HG02981 (cell line): ENCODE measurements around the gene CEBPB.

ENCODE experiments used
- ATAC-seq: cut with Tn5 transposase; IDR thresholded peaks from one replicate; pipeline ENCODE4 v1.9.1; 2021; ENCODE audit warnings: mild to moderate bottlenecking, moderate library complexity; ENCODE audit not compliant: unreplicated experiment

The CEBPB gene

DNA sequence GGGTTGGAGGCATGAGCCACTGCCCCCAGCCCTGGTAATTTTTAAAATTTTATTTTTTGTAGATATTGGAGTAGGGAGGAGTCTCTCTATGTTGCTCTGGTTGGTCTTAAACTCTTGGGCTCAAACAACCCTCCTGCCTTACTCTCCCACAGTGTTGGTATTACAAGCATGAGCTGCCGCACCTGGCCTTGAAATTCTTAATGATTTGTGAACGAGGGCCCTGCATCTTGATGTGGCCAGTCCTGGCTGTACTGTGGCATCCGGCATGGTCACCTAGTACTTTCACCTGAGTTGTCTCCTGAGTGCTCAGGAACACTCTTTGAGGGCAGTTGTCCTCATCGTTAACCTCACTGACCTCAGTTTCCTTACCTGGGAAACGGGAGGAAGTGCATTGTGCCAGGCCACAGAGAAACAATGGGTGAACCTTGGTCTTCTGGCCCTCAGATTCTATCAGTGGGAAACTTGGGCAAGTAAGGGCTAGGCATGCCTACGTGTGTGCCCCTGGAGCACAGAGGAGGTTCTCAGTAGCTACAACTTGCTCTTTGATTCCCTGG lies 19.5 kb downstream of the CEBPB start:
- no peak for ATAC-seq

DNA sequence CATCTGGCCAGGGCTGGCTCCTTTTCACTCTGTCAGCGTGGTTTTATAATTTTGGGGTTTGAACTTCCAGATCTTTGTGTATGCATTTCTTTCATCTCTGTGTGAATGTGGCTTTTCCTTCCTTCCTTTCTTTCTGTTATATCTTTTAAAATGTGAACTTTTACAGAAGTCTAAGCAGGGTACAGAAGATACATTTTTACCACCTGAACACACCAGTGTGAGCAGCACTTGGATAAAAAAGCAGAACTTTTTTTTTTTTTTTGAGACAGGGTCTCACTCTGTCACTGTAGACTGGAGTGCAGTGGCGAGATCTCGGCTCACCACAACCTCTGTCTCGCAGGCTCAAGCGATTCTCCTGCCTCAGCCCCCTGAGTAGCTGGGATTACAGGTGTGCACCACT lies 20.5 kb downstream of the CEBPB start:
- no peak for ATAC-seq

DNA sequence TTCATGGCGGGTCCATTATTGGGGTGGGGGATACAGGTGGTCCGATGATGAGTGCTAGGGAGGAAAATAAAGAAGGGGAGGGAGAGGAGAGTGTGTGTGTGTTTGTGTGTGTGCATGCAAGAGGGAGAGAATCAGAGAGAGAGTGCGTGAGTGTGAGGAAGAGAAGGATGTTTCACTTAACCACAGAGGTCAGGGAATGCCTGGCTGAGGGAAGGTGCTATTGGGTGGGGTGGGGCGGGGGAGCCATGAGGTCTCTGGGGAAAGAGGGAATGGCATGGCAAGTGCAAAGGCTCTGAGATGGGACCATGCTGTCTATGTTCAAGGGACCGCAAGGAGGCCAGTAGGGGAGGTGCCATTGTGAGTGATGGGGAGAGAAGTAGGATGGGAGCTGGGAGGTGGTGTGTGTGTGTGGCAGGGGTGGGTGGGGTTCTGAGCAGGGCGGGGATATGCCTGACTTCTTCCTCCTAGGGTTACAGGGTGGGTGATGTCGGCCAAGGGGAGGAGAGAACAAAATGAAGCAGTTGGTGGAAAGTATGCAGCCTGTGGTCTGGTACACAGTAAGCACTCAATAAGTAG lies 23.0 kb downstream of the CEBPB start:
- no peak for ATAC-seq

DNA sequence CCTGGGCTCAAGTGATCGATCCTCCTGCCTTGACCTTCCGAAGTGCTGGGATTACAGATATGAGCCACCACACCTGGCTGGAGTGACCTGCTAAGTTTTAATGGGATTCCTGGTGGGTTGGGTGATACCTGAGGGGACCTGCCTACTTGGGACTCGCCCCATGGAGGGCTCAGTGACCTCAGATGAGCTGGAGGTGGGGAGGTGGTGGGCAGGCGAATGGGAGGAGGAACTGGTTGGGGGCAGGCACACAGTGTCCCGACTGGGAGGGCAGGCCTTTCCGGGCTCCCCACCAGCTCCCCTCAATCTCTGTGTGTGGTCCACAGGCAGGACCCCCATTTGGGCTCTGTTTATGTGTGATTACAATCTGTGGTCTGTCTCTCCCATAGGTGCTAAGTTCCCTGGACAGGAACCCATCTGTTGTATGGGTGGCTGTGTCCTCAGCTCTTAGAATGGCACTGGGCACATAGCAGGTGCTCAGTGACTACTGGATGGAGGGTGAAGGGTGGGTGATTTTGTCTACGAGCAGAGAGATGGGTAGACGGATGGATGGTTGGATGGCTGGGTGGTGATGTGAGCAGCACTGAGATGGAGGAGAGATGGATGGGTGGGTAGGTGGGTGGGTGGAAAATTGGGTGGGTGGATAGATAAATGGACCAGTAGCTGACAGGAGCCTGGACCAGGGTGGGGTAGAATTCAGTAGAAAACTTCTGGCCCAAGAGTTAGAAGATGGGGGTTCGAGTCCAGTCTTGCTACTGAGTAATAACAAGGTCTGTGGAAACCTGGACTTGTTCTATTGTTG lies 23.8 kb downstream of the CEBPB start:
- no peak for ATAC-seq

DNA sequence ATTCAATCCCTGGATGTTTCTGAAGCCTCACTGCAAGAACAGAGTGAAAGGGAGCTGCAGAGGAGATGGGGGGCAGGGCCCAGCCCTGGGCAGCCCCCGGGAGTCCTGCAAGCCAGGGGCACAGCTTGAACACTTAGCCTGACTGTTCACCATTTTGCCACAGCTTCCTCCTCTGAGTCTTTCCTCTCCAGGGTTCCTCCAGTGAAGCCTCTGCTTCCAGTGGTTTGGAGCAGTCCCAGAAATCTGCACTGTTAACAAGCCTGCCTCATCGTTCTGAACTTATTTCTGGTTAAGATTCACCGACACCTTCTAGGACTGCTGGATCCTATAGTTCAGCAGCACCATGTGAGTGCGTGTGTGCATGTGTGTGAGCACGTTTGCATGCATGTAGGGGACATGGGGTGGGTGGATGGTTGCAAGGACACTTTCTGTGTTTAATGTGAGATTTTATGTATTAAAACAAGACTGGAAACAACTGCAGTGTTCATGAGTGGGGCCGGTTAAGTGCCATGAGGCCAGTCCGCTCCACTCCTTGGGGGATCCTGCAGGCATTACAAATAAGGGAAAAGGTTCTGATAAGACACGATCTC lies 24.6 kb downstream of the CEBPB start:
- ATAC-seq = no peak

DNA sequence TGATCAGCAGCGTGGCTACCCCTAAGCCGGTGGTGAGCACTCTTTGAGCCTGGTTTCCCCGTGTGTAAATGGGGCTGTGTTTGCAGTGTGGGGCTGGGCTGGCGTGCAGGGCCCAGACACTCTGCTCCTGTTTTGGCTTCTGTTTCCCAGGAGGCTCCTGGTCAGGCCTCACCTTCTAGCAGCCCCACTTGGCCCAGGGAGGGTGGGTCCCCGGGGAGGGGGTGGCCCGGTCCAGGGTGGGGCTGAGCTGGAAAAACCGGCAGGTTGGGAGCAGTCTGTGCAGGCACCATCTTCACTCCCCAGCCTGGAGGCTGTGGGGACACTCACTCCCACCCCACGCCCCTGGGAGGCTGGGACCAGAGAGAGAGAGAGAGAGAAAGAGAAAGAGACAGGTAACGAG lies 25.3 kb downstream of the CEBPB start:
- ATAC-seq = no peak

DNA sequence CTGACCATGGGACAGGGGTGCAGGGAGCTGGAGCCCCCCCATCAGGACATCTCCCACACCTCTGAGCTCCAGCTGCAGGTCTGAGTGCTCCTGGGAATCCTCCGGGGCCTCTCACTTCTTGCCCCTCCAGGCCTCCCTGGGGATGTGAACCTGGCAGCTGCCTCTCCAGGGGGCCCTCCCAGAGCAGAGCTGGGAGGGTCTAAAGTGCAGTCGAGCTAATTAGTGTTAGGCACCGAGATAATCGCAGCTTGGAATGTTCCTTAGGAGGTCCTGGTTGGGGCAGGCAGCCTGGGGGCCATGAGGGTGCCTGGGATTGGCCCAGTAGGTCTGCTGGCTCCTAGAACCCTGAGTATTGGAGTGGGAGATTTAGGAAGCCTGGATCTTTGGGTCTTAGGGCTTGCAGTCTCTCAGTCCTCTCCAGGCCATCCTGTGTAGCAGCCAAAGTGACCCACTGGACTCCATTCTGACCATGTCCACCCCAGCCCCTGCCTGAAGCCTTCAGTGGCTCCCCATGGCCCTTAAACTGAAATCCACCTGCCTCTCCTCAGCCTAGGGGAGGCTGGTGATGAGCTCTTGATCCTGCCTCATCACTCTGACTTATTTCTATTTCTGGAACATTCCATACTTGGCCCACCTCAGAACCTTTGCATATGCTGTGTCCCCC lies 26.0 kb downstream of the CEBPB start:
- no peak for ATAC-seq

DNA sequence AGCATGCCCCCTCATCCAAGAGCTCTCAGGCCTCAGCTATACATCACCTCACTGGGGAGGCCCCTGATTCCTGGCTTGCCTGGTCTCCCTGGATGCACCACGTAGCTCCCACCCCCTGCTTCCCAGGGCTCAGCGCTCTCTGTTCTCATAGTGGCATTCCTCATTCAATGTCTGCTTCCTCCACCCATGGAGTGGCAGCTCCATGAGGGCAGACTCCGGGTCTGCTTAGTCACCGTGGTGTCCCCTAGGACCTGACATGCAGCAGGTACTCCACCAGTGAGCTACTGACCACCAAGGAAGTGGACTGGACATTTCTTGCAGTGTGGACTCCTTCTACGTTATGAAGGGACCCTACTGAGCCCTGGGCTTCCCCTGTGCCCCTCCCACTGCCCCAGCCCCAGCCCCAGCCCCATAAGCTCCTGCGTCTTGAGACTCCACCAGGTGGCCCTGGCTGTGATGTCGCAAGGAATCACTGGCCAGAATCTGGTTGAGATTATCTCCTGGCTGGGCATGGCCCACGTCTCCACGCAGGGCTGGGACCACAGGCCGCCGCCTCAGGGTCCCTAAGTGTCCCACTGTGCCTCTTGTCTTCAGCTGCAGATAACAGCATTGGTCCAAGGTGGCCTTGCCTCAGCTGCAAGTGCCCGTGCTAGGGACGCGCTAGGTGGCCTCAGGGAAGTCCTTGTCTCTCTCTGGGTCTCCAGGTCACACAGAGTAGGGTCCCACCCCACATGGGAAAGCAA lies 26.7 kb downstream of the CEBPB start:
- ATAC-seq = no peak

DNA sequence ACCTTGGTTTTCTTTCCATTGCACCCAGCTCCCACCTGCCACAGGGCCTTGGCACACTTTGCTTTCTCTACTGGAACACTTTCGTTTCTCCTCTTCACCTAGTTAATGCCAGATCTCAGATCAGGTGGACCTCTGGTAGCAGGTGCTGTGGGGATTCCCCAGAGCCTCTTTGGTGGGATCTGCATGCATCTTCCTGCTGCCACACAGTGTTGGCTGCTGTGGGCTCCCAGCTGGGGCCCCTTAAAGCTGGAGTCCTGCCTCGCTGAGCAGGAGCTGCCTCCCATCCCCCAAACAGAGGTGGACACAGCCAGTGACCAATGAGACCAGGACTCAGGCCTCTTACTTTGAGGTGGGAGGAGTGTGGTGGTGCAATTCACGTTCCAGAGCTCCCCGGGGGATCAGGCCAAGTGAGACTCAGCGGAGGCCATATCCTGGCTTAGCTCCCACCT lies 28.4 kb downstream of the CEBPB start:
- no peak for ATAC-seq

DNA sequence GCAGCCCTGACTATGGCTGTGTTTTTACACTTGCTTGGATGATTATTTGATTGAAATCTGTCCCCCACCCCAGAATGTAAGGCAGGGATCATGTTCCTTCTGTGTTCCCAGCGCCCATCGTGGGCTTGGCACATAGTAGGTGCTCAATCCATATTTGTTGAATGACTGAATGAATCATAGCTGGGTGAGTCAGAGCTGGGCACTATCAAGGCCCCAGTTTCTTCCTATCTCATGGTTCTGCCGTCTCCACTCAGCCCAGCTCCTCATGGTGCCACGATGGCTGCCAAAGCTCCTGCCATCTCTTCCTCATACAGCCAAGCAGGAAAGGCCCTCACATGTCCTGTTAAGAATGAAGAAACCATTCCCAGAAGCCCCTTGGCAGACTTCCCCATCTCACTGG lies 29.0 kb downstream of the CEBPB start:
- ATAC-seq = no peak

DNA sequence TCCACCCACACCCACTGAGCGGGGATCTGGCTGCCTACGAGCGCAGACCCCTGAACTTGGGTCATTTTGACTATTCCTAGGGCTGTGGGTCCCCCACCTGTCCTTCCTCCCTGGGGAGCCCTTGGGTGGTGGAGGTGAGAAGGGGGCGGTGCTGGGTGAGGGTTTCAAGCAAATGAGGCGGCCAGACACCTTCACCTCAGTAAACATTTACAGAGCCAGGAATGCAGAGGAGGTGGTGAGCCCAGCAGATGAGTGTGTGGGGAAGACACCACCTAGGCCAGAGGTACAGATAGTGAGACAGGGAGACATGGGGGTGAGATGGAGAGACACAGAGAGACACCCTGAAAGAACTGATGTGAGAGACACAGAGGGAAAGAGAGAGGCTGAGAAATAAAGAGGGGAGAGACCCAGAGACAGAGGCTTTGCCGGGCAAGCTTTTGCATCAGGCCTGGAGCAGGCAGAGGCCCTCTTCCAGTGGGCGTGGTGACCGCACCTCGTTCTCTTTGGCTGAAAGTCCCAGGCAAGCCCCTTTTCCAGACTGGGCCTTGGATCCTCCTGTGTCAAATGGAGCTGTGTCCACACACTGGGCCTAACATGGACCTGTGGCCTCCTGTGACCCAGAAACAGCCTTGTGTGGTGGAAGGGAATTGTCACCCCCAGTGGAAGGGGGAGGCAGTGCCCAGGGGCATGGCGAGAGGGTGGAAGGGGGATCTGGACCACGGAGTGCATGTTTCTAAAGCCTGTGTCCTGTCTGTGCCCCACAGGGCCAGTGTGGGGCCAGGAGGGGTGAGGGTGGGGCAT lies 29.7 kb downstream of the CEBPB start:
- no peak for ATAC-seq

DNA sequence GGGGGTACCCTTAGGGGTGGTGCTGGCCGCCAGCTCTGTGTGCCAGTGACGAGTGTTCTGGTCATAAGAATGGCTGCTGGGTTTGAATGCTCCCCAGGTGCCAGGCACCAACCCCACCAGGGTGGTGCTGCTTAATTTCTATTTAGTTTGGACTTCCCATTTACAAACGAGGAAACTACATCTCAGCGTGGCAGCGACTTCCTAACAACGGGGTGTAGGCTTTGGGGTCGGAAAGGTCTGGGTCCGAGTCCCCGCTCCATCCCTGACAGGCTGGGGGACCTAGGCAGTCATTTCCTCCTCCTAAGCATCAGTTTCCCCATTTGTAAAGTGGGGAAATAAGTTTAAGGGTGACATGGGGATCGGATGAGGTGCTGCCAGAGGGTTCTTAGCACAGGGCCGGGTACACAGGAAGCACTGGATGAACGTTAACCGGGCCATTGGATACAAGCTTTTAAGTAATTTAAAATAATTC lies 30.3 kb downstream of the CEBPB start:
- ATAC-seq = no peak

DNA sequence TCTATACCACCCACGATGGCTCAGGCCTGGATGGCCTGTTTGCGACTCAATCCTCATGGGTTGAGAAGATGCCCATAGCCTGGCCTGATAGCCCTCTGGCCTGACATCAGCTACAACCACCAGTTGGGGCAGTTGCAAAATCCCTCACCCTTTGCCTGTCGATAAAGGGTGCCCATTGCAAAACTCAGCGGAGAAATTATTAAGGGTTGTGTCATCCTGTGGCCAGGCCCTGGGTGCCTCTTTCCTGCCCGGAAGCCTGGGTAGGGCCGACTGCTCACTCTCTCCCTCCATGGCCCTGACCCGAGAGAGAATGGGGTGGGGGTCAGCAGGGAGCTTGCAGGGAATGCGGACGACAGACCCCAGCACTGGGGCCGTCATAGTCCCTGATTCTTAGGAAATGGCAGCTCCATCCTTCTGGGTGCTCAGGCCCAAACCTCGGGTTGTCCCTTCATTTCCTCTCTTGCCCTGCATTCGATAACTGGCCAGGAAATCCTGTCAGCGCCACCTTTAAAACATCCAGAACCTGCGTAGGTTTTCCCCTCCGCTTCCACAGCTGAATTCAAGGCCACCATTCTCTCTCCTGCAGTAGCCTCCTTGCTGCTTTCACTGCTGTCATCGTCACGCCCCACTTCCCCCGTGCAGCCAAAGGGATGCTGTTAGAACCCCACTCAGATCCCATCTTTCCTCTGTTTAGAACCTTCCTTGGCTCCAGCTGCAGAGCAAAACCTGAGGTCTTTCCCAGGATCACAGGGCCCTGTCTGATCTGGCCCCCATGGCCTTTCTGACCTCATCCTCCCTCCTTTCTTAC lies 31.1 kb downstream of the CEBPB start:
- no peak for ATAC-seq

DNA sequence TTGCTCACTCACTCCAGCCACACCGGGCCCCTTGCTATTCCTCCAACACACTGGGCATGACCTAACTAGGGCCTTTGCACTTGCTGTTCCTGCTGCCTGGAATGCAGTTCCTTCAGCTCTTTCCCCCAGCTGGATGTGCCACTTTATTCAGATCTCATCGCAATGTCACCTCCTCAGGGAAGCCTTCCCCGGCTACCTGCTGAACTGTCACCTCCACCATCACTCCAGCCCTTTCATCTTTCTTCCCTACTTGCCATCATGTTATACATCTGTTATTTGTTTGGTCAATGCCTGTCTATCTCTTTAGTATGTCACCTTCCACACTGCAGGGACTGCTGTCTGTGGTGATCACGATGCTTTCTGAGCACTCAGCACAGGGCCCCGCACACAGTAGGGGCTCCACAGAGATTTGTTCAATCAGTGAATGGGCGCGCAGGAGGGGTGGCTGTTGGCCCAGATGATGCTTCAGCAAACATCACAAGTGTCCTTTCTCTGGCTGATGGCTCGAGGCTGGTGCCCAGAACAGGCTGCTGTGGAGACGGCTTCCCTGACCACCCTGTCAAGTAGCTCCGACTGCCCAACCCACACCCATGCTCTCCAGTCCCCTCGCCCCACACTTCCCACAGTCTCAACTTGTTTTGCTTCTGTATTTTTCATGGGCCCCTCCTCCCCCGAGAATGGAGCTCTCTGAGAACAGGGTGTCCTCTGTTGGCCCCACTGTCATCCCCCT lies 31.8 kb downstream of the CEBPB start:
- ATAC-seq = no peak

DNA sequence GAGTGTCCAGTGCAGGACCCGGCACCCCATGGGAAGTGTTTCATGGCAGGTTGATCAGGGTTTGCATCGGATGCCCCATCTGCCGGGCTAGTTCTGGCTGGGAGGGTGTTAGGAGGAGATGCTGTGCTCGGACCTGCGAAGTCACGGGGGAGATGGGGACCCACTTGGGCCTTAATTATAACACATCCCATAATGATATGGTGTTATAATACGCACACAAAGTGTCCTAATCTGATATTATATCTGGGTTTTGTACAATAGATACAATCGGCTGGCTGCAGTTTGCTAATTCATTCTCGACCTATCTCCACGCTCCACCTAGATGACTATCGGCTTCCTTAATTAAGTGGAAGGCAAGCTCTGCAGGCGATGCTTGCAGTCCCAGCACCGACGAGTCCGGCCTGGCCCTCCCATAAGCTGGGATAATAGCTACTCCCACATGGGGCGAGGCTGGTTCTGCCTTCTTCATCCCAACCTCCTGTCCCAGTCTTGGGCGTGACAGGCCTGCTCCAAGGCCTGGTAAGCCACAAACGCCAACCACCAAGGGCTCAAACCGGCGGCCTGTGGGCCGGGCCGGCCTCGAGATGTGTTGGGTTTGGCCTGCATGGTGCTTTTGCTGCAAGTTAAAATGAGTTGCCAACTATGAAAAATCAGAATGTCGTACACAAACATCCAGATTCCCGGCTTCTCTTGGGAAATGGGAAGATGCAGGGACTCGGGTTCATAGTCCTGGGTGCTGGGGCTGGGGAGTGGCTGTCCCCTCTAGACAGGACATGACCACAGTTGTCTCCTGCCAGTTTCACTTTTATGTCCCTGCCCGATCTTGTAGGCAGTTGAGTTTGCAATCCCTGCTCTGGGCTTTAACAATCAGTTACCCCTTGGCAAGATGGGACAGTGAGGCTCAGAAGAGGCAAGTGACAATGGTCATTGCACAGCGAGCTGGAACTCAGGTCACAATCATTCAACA lies 32.7 kb downstream of the CEBPB start:
- no peak for ATAC-seq

DNA sequence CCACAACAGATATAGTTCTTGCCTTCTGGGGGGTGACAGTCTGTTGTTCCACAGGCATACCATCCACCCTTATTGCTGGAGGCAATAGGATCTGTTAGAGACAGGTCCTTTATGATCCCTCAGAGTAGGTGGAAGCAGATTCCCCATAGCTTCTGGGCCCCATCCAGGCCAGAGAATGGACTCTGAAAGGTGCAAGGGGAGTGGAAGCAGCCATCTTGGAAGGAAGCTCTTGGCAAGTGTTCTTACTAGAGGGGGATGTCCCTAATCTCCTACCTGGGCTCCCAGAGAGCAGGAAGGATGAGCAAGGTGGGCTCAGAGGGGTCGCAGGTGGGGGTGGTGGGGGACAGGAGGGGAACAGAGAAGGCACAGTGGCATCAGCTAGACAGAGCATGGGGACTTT lies 33.4 kb downstream of the CEBPB start:
- no peak for ATAC-seq

DNA sequence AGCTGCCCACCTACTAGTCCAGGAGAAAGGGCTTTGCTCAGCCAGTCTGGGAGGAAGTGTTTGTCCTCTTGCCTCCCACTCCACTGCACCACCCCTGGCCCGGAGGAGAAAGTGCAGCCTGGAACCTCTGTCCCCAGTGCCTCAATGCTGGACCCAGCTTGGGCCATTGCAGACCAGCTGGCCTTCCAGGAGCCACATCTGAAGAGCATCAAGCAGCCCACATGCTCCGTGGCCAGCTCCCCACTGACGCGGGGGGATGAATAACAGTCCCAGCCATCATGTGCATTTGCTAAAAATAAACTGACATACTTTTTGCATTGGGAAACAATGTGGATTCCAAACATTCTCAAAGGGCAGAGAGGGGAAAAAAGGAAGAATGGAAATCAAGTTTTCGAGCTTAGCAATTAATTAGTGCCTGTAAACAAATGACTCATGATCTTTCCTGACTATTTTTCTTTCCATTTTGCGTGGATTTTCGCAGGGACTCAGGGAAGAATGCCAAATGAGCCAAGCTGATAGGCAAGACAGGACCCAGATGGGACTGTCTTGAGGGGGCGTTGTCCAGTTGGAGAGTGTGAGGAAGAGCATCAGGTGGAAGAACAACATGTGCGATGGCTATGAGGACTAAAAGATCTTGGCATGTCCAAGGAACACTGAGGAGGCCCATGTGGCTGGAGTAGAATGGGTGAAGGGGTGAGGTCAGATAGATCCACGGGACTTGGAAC lies 34.1 kb downstream of the CEBPB start:
- ATAC-seq = no peak
